ENCODE results near the gene NUP88. TPM values are rescaled to one million over a fixed set of nuclear protein-coding genes. Genes with fewer than 3 reads are reported as not detected.

Gene NUP88
- total RNA-seq = 61.1 and 79.6 TPM in 2 replicates
- polyA plus RNA-seq = 41.8 and 61.5 TPM in 2 replicates
- polyA plus RNA-seq (2012) = 38.2 and 54.8 TPM in 2 replicates
- polyA minus RNA-seq (ENCODE audit: low replicate concordance) = 31.6 and 61.1 TPM in 2 replicates

DNA sequence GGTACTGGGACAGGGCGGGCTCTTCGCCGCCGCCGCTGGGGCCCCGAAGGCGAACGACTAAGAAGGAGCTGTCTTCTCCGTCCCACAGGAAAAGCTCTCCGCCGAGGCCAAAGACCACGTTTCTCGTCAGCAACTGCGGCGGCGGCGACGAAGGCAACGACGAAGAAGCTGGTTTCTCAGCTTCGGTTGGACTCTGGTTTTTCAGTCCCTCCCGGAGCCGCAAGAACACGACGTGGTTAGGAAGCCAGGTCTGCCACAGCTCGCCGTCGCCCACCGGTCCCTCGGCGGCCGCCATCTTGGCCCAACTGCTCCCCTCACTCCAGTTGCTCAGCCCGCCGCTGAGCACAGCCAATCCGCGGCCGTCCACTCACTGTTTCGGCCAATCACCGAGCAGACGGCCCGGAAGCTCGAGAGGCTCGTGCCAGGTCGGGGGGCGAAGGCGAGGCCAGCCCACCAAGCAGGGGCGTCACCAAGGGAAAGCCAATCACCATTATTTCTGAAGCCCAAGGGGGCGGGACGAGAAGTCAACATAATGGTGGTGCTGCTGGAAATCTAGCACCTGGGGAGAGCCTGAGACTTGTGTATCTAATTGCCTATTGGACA lies at the start of gene NUP88:
NUP88 (minus strand) TSS at position 307 of the 603 bp plus-strand sequence; CDS start at position 295, 12 bp downstream.
- Histone ChIP-seq H4K20me1 (ENCODE audit: control insufficient read depth, extremely low read depth, insufficient read depth, low read length) (no peaks in the 10 kb centered on the region), H3K36me3 (ENCODE audit: control insufficient read depth, insufficient read depth, low read length) (peaks cover 2% of the 10 kb centered on the region), H3K9ac (ENCODE audit: insufficient read depth, low read length) (peak within 1 kb of the TSS; percentile 81), H3K4me1 (ENCODE audit: control insufficient read depth, extremely low read depth, insufficient read depth, low read length) (peaks cover 8% of the 10 kb centered on the region), H2AFZ (ENCODE audit: low read length) (peak within 1 kb of the TSS; percentile 93), H3K4me3 (replicated peaks in 1 of 4; ENCODE audit: control extremely low read depth in 1 of 4, insufficient read depth in 1 of 4, low read depth in 3 of 4, low read length in 4 of 4) (peak within 1 kb of the TSS; percentile 77 to 89 (median 82)), H3K79me2 (ENCODE audit: control insufficient read depth, insufficient read depth, low read length) (peaks cover 36% of the 10 kb centered on the region), H3K27ac (ENCODE audit: insufficient read depth, low read length) (peak within 1 kb of the TSS; percentile 88), H3K27me3 (ENCODE audit: control insufficient read depth, insufficient read depth, low read length) (no peaks in the 10 kb centered on the region), H3K9me3 (ENCODE audit: control insufficient read depth, insufficient read depth, low read depth, low read length) (no peaks in the 10 kb centered on the region), H3K4me2 (ENCODE audit: extremely low read depth, insufficient read depth, low read length) (peak within 1 kb of the TSS; percentile 89)
- DNase-seq (ENCODE audit: low read depth in 2 of 2) = peak; percentile 97 to 98
- TF ChIP-seq CTCF (conservative IDR thresholded peaks at IDR 0.05 in 1 of 2, IDR thresholded peaks at IDR 0.05 in 1 of 2; ENCODE audit: low read depth in 1 of 2, low read length in 2 of 2) = no peak
- TF ChIP-seq EZH2 (IDR thresholded peaks at IDR 0.05; ENCODE audit: low read length, missing control alignments) = no peak

- H3K9me3 ChIP-seq (ENCODE audit: control insufficient read depth, insufficient read depth, low read depth, low read length) = no peaks in the 10 kb centered on the region
- peaks cover 2% of the 10 kb centered on the region for H3K36me3 ChIP-seq (ENCODE audit: control insufficient read depth, insufficient read depth, low read length)
- peaks cover 55% of the 10 kb centered on the region for H3K79me2 ChIP-seq (ENCODE audit: control insufficient read depth, insufficient read depth, low read length)
- TF ChIP-seq CTCF (conservative IDR thresholded peaks at IDR 0.05 in 1 of 2, IDR thresholded peaks at IDR 0.05 in 1 of 2; ENCODE audit: low read depth in 1 of 2, low read length in 2 of 2) (no peak), EZH2 (IDR thresholded peaks at IDR 0.05; ENCODE audit: low read length, missing control alignments) (no peak)
- H3K4me3 ChIP-seq (replicated peaks in 1 of 4; ENCODE audit: control extremely low read depth in 1 of 4, insufficient read depth in 1 of 4, low read depth in 3 of 4, low read length in 4 of 4) = peak overlapping the region; percentile 73 to 96 (median 89)
- H4K20me1 ChIP-seq (ENCODE audit: control insufficient read depth, extremely low read depth, insufficient read depth, low read length) = no peaks in the 10 kb centered on the region
- H2AFZ ChIP-seq (ENCODE audit: low read length) = peak overlapping the region; percentile 82
- peak overlapping the region; percentile 48 for H3K27ac ChIP-seq (ENCODE audit: insufficient read depth, low read length)
- H3K4me2 ChIP-seq (ENCODE audit: extremely low read depth, insufficient read depth, low read length) = peak overlapping the region; percentile 79
- DNase-seq (ENCODE audit: low read depth in 2 of 2) = no peak
- H3K4me1 ChIP-seq (ENCODE audit: control insufficient read depth, extremely low read depth, insufficient read depth, low read length) = no peaks in the 10 kb centered on the region
- H3K9ac ChIP-seq (ENCODE audit: insufficient read depth, low read length) = peak overlapping the region; percentile 73
- no peaks in the 10 kb centered on the region for H3K27me3 ChIP-seq (ENCODE audit: control insufficient read depth, insufficient read depth, low read length)
Measured at GRCh38 chr17:5468075-5468473, 48.6 kb upstream of the NUP88 start.

GRCh38 chr17:5467416-5467815 lies 48.0 kb upstream of the NUP88 start:
- H4K20me1 ChIP-seq (ENCODE audit: control insufficient read depth, extremely low read depth, insufficient read depth, low read length) = no peaks in the 10 kb centered on the region
- H3K27ac ChIP-seq (ENCODE audit: insufficient read depth, low read length) = no peak overlapping the region
- no peaks in the 10 kb centered on the region for H3K27me3 ChIP-seq (ENCODE audit: control insufficient read depth, insufficient read depth, low read length)
- no peak overlapping the region for H2AFZ ChIP-seq (ENCODE audit: low read length)
- DNase-seq (ENCODE audit: low read depth in 2 of 2) = peak in 1 of 2 donors; percentile 1
- peaks cover 59% of the 10 kb centered on the region for H3K79me2 ChIP-seq (ENCODE audit: control insufficient read depth, insufficient read depth, low read length)
- TF ChIP-seq CTCF (conservative IDR thresholded peaks at IDR 0.05 in 1 of 2, IDR thresholded peaks at IDR 0.05 in 1 of 2; ENCODE audit: low read depth in 1 of 2, low read length in 2 of 2) = no peak
- TF ChIP-seq EZH2 (IDR thresholded peaks at IDR 0.05; ENCODE audit: low read length, missing control alignments) = no peak
- H3K4me2 ChIP-seq (ENCODE audit: extremely low read depth, insufficient read depth, low read length) = peak overlapping the region; percentile 79
- no peaks in the 10 kb centered on the region for H3K9me3 ChIP-seq (ENCODE audit: control insufficient read depth, insufficient read depth, low read depth, low read length)
- peak overlapping the region; percentile 73 to 96 (median 89) for H3K4me3 ChIP-seq (replicated peaks in 1 of 4; ENCODE audit: control extremely low read depth in 1 of 4, insufficient read depth in 1 of 4, low read depth in 3 of 4, low read length in 4 of 4)
- no peak overlapping the region for H3K9ac ChIP-seq (ENCODE audit: insufficient read depth, low read length)
- no peaks in the 10 kb centered on the region for H3K4me1 ChIP-seq (ENCODE audit: control insufficient read depth, extremely low read depth, insufficient read depth, low read length)
- peaks cover 3% of the 10 kb centered on the region for H3K36me3 ChIP-seq (ENCODE audit: control insufficient read depth, insufficient read depth, low read length)

Data from fibroblast of lung (primary cell).